NK-92 treated with Interleukin-12 subunit alpha and Interleukin-12 subunit beta, amount 100 ng/mL, for 24 hours (cell line): ENCODE measurements around the gene PEX11G.

ENCODE experiments used
- DNase-seq: peaks from one replicate; lab custom pipeline; 2025; lab: John Stamatoyannopoulos, UW

PEX11G gene

DNA sequence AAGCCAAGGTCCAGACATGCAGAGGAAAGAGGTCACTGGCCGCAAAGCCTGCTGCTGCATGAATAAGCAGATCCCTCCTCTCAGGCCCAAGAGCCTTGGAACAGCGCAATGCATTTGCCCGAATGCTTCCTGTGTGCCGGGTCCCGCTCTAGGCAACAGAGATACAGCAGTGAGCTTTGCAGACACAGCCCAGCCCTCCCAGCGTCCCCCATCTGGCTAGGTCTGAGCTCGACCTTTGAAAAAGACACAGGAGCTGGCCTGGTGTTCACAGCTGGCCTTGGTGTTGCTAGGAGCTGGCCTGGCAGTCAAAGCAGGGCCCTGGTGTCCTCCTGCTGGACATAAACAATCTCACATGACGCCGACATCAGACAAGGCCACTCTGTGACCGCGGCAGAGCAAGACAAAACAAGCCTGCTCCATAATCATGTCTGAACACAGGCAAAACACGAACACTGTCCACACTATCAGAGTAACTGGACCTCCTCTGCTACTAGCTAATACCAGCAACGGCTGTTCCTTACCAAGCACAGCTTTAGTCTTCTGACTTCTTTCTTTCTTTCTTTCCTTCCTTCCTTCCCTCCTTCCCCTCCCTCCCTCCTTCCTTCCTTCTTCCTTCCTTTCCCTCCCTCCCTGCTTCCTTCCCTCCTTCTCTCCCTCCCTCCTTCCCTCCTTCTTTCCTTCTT is 5.7 kb upstream of the PEX11G start:
- no peak for DNase-seq

DNA sequence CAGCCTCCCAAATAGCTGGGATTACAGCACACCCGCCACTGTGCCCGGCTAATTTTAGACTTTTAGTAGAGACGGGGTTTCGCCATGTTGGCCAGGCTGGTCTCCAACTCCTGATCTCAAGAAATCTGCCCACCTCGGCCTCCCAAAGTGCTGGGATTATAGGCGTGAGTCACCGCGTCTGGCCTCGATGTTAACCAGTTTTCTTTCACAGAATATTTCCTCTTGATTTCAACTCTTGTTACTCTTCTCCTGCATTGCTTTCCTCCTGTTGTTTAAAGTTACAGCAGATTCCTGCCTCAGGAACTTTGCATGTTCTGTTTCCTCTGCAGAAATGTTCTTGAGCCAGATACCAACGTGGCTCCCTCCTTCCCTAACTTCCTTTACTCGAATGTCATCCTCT is 3.7 kb upstream of the PEX11G start:
- DNase-seq, result no peak

DNA sequence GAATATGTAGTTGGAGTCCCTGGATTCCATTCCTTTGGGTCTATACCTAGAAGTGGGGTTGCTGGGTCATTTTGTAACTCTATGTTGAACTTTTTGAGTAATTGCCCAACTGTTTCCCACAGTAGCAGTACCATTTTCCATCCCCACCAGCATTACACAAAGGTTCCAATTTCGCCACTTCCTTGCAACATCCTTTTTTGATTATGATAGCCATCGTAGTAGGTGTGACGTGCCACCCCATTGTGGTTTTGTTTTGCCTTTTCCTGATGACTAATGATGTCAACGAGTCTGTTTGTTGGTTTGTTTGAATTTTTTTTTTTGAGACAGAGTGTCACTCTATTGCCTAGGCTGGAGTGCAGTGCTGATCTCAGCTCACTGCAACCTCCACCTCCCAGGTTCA is 3.3 kb upstream of the PEX11G start:
- peak; percentile 74 for DNase-seq

DNA sequence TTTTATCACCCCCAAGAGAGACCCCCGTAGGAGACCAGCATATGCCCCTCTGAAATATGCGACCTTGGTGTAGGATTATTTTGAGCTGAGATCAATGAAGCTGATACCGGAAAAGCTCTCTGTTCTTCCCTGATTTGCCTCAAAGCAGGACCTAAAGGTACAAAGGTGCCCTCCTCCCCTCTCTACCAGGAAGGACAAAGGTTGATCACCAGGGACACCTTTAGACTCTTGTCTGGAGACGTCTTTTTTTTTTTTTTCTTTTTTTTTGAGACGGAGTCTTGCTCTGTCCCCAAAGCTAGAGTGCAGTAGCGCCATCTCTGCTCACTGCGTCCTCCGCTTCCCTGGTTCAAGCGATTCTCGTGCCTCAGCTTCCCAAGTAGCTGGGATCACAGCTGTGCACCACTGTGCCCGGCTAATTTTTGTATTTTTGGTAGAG is 792 bp upstream of the PEX11G start:
- DNase-seq, result no peak

DNA sequence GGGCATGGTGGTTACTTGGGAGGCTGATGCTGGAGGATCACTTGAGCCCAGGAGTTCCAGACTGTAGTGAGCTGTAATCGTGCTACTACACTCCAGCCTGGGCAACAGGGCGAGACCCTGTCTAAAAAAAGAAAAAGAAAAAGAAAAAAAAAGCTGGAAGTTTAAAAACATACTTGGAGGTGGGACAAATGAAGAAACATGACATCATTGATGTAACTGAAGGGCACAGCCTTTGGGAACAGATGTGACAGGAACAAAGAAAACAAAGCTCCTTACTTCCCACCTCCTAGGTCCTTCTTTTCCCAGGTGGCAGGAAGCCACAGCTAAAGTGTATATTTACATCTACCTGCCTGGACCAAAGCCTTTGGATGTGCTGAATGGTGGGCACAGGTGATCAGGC is 1.9 kb downstream of the PEX11G start:
- no peak for DNase-seq

DNA sequence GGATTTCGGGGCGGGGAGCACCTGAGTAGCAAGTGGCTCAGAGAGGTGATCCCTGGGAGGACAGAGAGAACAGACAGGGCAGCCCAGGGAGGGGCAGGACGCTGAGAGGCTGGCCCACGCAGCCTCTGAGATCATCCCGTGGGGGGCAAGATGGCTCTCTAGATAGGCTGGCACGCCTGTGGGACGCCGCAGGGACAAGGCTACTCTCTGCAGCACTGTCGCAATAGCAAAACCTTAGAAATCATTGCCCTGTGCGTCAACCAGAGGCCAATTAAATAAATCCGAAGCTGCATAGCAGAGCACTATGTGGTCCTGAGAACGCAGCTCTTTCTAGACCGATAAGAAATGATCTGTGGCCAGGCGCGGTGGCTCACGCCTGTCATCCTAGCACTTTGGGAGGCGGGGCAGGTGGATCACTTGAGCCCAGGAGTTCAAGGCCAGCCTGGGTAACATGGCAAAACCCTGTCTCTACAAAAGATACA is 5.1 kb downstream of the PEX11G start:
- no peak for DNase-seq

DNA sequence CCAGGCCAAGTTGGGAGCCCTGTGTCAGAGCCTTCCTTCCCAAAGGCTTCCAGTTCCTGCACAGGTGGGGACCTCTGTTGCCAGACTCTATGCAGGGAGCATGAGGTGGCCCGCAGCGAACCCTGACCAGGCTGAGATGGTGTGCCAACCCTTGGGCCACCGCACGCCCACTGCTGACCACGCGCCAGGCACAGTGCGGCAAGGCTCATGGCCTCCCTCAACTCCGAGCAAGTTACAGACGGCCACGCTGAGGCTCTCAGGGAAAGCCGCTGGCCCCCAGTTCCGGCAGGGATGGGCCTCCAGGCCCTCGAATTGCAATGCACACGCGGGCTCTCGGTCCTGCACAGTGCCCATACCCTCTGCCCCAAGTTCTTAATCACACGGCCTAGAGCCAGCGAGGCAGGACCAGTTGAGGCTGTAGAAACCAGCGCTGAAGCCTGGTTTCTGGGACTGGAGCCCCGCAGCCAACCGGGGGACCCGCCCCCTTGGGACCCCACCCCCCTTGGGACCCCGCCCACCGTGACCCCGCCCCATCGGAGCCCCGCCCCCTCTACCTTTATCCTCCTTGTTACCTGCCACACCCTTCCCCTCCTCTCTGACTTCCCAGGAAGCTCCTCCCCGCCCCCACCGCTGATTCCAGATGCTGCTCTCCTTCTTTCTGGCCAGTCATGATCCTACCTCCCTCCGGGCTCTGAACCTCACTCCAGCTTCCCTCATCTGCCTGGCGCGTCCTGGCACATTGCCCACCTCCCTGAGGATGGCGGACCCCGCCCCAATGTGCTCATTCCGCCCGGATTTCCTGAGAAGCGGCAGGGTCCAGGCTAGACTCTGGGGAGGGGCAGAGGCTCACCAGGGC is 6.0 kb downstream of the PEX11G start:
- DNase-seq, result no peak

DNA sequence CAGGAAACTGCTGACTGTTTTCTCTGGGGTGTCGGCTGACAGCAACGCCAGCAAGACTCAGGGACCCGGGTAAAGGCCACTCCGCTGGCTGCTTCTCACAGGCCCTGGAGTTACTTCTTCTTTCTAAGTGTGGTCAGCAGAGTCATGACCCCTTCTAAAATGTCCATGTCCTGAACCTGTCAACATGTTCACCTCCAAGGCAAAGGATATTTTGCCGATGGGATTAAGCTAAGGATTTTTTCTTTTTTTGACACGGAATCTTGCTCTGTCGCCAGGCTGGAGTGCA is 7.9 kb downstream of the PEX11G start:
- no peak for DNase-seq

DNA sequence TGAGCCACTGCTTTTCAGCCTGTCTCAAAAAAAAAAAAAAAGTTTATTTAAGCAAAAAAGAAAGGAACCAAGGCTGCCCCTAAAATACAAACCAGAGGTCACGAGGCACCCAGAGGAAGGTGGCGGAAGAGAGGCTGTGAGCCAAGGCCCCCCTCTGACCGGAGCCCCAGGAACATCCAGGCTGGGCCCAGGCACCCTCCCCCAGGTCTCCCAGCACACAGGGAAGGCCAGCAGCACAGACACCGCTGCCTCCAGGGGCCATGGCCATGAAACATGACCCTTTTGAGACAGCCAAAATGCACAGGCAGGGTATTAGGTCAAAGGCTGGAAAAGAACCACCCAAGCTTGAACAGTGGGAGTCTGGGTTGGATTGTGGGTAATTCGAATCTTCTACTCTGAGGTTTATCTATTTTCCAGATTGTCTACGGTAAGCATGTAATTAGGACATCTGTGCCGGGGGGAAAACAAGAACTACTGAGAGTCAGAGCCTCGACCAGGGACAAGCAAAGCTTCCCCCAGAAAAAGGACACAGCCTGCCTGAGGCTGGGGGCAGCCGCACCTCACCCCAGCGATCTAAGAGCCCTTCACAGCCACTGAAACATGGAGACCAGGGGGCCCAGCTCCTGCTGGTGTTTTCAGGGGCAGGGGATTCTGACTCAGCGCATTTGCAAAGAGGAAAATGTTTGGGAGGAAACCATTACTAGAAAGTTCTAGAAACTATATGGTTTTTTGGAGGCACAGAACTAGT is 8.4 kb downstream of the PEX11G start:
- DNase-seq, result no peak

DNA sequence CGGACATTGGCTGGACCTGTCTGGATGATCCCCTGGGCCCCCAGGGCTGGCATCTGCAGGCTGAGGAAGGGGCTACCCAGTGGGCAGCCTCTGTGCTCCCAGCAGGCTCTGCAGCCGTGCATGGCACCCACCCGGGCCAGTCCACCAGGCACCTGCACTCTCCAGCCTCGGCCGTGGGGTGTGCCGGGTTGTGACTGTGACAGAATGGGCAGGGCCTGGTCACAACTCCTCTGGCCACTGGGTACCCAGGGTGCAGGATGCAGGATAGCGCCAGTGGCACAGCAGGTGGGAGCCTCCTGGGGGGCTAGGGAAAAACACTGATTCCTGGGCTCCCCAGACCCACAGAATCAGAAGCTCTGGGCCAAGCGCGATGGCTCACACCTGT is 10.0 kb downstream of the PEX11G start:
- no peak for DNase-seq

DNA sequence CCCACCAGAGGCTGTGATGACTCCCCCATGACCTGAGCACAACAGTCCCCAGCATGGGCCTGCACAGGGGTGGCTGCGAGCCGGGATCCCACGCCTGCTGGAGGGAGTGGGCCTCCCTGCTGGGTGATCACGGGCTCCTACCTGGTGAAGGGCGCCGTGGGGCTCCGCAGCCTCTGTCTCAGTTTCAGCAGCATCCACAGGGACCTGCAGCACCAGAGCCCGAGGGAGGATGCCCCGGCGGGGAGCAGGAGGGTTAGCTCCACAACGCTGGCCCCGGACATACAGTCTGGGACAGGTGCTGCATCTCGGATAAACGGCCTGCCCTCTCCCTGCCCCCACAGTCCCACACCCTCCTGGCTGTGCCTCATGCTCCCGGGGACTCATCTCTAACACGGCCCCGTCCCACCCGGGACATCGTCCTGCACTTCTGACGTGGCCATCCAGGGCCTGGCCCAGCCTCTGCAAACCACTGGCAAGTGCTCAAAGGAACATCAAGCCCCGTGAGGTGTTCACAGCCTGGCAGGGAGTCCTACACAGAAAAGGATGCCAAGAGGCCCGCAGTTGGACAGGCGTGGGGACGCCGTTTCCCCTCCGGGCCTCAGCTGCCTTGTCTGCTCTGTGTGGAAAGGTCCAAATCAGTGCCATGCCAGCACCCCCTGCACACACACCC is 10.5 kb downstream of the PEX11G start:
- no peak for DNase-seq

DNA sequence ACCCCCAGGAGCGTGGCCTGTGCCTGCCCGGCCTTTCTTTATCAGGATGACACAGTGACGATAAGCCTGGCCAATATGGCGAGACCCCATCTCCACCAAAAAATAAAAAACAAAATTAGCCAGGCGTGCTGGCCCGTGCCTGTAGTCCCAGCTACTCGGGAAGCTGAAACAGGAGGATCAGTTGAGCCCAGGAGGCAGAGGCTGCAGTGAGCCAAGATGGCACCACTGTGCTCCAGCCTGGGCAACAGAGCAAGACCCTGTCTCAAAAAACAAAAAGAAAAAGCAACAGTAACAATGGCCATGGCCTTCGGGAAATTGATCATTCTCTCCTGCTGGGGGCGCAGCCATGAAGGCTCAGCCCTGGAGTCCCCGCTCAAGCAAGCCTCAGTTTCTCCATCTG is 11.1 kb downstream of the PEX11G start:
- DNase-seq, result no peak

DNA sequence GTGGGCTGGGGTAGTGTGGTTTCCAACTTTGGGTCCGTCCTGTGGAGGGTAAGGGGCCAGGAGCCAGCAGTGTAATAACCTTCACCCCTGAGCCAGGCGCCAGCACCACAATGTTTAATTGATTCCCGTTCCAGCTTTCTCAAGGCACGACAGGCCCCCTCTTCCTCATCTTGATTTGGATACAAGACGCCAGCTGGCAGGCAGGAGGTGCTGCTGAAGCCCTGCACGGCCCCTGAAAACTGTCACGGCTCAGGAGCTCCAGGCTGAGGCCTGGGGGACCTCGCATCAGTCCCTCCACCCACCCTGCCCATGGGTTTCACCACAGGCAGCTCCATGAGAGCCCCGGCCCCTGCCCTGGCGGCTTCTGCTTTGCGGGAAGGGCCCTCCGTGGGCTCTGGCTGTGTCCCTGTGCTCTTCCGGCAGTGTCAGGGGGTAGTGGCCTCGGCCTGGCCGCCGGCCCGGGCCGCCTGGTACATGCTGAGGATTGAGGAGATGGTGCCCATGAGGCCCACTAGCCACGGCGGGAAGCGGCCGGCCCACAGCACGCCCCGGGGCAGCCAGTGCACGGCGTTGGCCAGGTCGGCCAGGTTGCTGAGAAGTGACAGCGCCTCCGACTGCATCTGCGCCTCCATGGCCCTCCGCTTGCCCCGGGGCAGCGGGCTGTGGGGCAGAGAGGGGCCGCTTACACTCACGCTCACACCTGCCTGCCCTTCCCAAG is 11.9 kb downstream of the PEX11G start:
- DNase-seq, result no peak

DNA sequence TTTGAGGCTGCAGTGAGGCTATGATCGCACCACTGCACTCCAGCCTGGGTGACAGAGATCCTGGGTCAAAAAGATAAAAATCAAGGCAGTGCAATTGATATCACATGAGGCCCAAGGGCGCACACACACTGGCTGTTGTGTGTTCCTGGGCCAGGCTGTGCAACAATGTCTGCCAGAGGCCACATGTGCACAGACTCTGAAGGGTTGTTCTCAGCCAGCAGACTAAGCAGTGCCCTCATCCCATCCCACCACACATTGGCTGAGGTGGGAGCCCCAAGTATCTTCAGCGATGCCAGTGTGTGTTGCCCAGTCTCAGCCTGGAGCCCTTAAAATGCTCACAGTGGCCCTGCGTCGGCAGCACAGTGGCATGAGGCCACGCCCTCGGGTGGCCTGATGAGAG is 12.6 kb downstream of the PEX11G start:
- no peak for DNase-seq

DNA sequence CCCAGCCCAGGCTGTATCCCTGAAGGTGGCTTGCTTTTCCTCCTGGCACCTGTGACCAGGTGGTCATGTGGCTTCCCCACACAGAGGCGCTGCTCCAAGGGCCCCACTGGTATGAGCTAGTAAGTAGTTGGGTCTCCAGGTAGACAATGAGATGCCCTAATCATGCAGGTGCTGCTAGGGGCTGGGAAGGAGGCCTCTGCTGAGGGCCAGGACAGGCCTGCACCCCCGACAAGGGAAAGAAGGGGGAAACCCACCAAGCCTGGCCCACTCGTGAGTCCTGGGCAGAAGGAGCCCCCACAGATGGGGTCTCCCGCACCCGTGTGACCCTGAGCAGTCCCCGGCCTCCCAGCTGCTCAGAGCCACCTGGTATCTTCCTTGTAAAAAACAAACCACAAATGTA is 13.2 kb downstream of the PEX11G start:
- DNase-seq, result no peak

DNA sequence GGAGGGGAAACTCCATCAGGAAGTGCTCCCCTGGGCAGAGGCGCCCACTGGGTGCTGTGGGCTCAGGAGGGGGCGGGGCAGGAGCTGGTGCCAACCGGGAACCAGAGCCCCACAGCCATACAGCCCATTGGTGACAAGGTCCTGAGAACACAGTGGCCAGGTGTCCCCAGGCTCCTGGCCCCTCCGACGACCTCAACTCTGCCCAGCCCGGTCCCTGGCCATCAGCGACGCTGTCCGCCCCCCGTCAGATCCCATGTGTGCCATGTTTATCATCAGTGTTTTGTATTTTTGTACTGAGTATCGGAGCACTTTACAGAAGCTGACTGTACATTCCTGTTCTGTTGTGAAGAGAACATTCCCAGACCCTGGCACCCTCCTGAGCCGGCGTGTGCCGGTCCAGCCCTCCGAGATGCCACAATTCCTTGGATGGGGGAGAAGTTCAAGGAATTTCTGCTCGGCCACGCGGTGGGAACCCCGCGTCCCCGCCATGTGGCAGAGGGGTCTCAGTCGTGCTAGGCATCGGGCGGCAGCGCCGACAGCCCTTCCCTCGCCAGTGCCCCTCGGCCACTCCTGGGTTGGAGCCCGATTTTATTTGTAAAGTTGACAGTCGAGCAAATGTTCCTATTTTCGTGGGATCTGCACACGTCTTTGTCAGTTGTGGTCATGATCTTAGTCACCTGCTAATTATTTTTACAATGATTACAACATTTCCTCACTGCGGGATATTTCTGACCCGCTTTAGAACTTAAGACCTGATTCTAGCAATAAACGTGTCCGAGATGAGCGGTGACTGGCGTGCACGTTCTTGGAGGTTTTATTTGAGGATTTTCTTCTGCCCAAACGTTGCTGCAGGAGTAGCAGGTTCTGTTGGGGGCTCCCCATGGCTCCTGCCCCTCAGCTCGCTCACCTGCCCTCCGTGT is 16.9 kb downstream of the PEX11G start:
- no peak for DNase-seq

DNA sequence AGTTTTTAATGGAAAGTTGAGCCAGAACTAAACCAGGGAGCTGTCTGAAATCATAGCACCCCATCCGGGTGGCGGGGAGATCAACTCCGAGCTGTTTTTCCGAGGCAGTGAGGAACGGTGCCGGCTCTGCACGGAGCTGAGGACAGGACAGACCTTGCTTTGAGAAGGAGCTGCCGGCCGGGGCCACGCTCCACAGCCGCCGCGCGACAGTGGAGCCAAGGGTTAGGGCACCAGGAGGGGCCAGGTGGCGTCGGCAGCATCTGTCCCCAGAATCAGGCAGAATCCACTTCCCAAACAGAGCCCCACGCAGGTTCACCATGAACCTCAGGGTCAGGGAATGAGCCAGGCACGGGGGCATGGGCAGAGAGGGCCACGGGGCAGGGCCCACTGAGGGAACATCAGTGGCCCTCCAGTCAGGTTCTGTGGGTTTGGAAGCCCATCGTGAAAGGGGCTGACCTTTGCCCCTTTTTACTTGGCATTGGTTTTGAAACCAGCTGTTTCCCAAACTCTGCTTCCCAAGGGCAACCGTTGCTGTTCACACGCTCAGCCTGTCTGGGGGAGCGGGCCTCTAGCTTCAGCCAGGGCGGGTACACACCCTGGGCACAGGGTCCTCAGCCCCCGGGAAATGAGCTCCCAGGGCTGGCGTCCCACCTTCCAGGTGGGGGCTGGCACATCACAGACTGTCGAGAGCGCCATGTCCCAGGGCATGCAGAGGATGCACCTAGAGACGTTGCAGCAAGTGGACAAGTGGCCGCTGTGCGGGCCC is 18.1 kb downstream of the PEX11G start:
- no peak for DNase-seq

DNA sequence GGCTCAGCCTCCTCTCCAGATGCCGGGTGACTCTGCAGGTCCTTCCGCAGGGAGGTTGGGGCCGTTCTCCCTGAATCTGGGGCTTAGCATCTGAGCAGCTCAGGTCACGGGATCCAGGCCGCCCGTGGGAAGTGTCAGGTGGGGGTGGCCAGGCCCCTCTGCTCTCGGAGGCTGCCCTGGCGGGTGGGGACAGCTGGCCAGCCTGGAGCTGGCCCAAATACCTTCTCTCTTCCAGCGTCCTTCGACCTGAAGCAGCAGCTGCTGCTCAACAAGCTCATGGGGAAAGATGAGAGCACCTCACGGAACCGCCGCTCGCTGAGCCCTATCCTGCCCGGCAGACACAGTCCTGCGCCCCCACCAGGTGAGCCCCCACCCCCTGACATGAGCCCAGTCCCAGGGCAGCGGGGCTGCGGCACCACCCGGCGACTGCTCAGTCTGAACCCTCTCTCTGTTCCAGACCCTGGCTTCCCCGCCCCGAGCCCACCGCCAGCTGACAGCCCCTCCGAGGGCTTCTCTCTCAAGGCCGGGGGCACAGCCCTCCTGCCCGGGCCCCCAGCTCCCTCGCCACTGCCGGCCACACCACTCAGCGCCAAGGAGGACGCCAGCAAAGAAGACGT is 19.1 kb downstream of the PEX11G start:
- no peak for DNase-seq

DNA sequence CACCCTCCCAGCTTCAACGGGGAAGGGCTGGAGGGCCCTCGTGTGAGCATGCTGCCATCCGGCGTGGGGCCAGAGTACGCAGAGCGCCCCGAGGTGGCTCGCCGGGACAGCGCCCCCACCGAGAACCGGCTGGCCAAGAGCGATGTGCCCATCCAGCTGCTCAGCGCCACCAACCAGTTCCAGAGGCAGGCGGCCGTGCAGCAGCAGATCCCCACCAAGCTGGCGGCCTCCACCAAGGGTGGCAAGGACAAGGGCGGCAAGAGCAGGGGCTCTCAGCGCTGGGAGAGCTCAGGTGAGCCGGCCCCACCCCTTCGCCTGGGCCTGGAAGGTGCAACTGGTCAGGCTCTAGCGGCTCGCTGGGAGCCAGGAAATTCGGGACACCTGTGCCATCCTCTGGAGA is 20.0 kb downstream of the PEX11G start:
- DNase-seq, result no peak
